GM12878 (cell line): ENCODE data around the gene ENPP4. TPM values are rescaled to one million over a fixed set of nuclear protein-coding genes. Genes with fewer than 3 reads are reported as not detected.
A peak's percentile ranks its signal among the peaks of the same experiment; 100 is the strongest.

Source experiments
- ATAC-seq: fragments of 200-7000 bp; cut with Tn5 transposase; 3 replicates; pipeline ENCODE4 v1.9.1; 2020; ENCODE audit warnings: mild to moderate bottlenecking, moderate library complexity
- BruUV-seq: library from RNA; stranded (reverse); fragments of 400-500 nt; replicated peaks from 2 replicates; lab custom pipeline; 2021; lab: Mats Ljungman, UMichigan
- CTCF ChIA-PET: fragments of 300-600 bp; sonication (Branson Sonifier 250); formaldehyde crosslinking; extraction: SDS; loops from one replicate; lab custom pipeline; 2021; ENCODE audit warnings: inconsistent platforms; lab: Yijun Ruan, JAX
- POLR2A ChIA-PET: fragments of 350-600 bp; formaldehyde crosslinking; extraction: SDS; loops from one replicate; lab custom pipeline; 2021; ENCODE audit warnings: inconsistent platforms; lab: Charles Lee
- RAD21 ChIA-PET: fragments of 300-600 bp; sonication (Branson Sonifier 250); formaldehyde crosslinking; loops from one replicate; lab custom pipeline; 2023; ENCODE audit warnings: antibody characterized with exemption; ENCODE audit not compliant: unreplicated experiment; lab: Charles Lee
- SMC1A ChIA-PET: fragments of 300-600 bp; sonication (Branson Sonifier 250); formaldehyde crosslinking; loops from one replicate; lab custom pipeline; 2023; ENCODE audit not compliant: unreplicated experiment, uncharacterized antibody; lab: Charles Lee
- DNase-seq: peaks from one replicate; pipeline ENCODE4 v3.0.0-alpha.2; 2011; ENCODE audit warnings: low read depth, low spot score
- FAIRE-seq: peaks from 3 replicates; lab custom pipeline; 2011; peaks lifted over from hg19 to GRCh38; lab: Jason Lieb, UNC
- H2AFZ ChIP-seq: 2 replicates; pipeline ENCODE4 v1.6.0; 2011; ENCODE audit warnings: low read depth, low read length, control low read depth; ENCODE audit not compliant: control insufficient read depth
- H3K27ac ChIP-seq: 2 replicates; pipeline ENCODE4 v1.5.1; 2011; ENCODE audit warnings: control low read depth; ENCODE audit not compliant: control insufficient read depth, insufficient read depth
- H3K27me3 ChIP-seq, 2 experiments: replicated peaks in 1 of 2; 2 replicates each; pipeline versions ENCODE4 v1.6.0 to v1.6.1; 2011; ENCODE audit warnings: low read length in 1 of 2; ENCODE audit not compliant: control insufficient read depth in 2 of 2, insufficient read depth in 2 of 2
- H3K36me3 ChIP-seq, 2 experiments: 2 replicates each; pipeline ENCODE4 v1.5.1; 2011; ENCODE audit warnings: low read length in 1 of 2; ENCODE audit not compliant: control insufficient read depth in 2 of 2, insufficient read depth in 2 of 2
- H3K4me1 ChIP-seq: 2 replicates; pipeline ENCODE4 v1.6.1; 2011; ENCODE audit warnings: mild to moderate bottlenecking, low read length, moderate library complexity, mixed read lengths; ENCODE audit not compliant: control insufficient read depth, insufficient read depth
- H3K4me2 ChIP-seq: 2 replicates; pipeline ENCODE4 v1.6.0; 2011; ENCODE audit warnings: control low read depth; ENCODE audit not compliant: control insufficient read depth, insufficient read depth
- H3K4me3 ChIP-seq: fragments of 200-600 bp; sonication (generic); 2 replicates; pipeline ENCODE4 v1.5.1; 2016
- H3K79me2 ChIP-seq: 2 replicates; pipeline ENCODE4 v1.6.0; 2011; ENCODE audit warnings: low read length; ENCODE audit not compliant: control insufficient read depth, insufficient read depth
- H3K9ac ChIP-seq: 2 replicates; pipeline ENCODE4 v1.8.0; 2011; ENCODE audit warnings: low read length, control low read depth, mixed read lengths; ENCODE audit not compliant: control insufficient read depth, insufficient read depth
- H3K9me3 ChIP-seq: replicated peaks from 3 replicates; pipeline ENCODE4 v1.5.1; 2011; ENCODE audit warnings: mild to moderate bottlenecking, low read length; ENCODE audit not compliant: control insufficient read depth, insufficient read depth
- H4K20me1 ChIP-seq: 2 replicates; pipeline ENCODE4 v1.6.0; 2011; ENCODE audit not compliant: control insufficient read depth, insufficient read depth
- BHLHE40 ChIP-seq, 2 experiments: fragments of 450-650 bp in 1 of 2; IDR thresholded peaks; 2 replicates each; pipeline ENCODE4 v1.6.1; 2011 to 2017; ENCODE audit warnings: low read depth in 2 of 2, borderline replicate concordance in 1 of 2, improper control_type of control experiment in 1 of 2, low read length in 1 of 2, mild to moderate bottlenecking in 1 of 2
- BMI1 ChIP-seq: fragments of 450-650 bp; IDR thresholded peaks from 2 replicates; pipeline ENCODE4 v1.6.1; 2016; ENCODE audit warnings: mild to moderate bottlenecking, moderate library complexity, borderline replicate concordance
- CBFB ChIP-seq: IDR thresholded peaks from 2 replicates; pipeline ENCODE4 v1.6.1; 2016; ENCODE audit warnings: antibody characterized with exemption, low read depth
- E4F1 ChIP-seq: fragments of 450-650 bp; IDR thresholded peaks from 2 replicates; pipeline ENCODE4 v1.6.1; 2018; ENCODE audit warnings: borderline replicate concordance, mild to moderate bottlenecking; ENCODE audit not compliant: partially characterized antibody
- EP300 ChIP-seq, 2 experiments: fragments of 150-350 bp in 1 of 2; IDR thresholded peaks; 2 replicates each; pipeline ENCODE4 v1.6.1; 2011 to 2012; ENCODE audit warnings: low read depth in 2 of 2, low read length in 2 of 2, borderline replicate concordance in 1 of 2, improper control_type of control experiment in 1 of 2, inconsistent platforms in 1 of 2; ENCODE audit not compliant: control insufficient read depth in 1 of 2
- ETV6 ChIP-seq, 2 experiments: fragments of 450-650 bp in 1 of 2; IDR thresholded peaks in 1 of 2; conservative IDR thresholded peaks in 1 of 2; 2 replicates each; pipeline ENCODE4 v1.6.1; 2014; ENCODE audit warnings: antibody characterized with exemption in 1 of 2, borderline replicate concordance in 1 of 2, low read depth in 1 of 2, mild to moderate bottlenecking in 1 of 2, moderate library complexity in 1 of 2
- IKZF2 ChIP-seq, 2 experiments: fragments of 450-650 bp; IDR thresholded peaks; 2 replicates each; pipeline ENCODE4 v1.6.1; 2017; ENCODE audit warnings: mild to moderate bottlenecking in 2 of 2, moderate library complexity in 2 of 2
- MAX ChIP-seq: IDR thresholded peaks from 2 replicates; pipeline ENCODE4 v1.6.1; 2012; ENCODE audit warnings: low read depth, low read length, improper control_type of control experiment
- MEF2A ChIP-seq: IDR thresholded peaks from 2 replicates; pipeline ENCODE4 v1.6.1; 2011; ENCODE audit warnings: low read depth, mild to moderate bottlenecking, low read length, moderate library complexity; ENCODE audit not compliant: insufficient read depth
- MEF2B ChIP-seq: fragments of 450-650 bp; IDR thresholded peaks from 2 replicates; pipeline ENCODE4 v1.6.1; 2018; ENCODE audit warnings: mild to moderate bottlenecking, moderate library complexity; ENCODE audit not compliant: partially characterized antibody, poor library complexity, severe bottlenecking
- MLLT1 ChIP-seq: fragments of 450-650 bp; IDR thresholded peaks from 2 replicates; pipeline ENCODE4 v1.6.1; 2016; ENCODE audit warnings: mild to moderate bottlenecking
- MTA2 ChIP-seq: fragments of 450-650 bp; IDR thresholded peaks from 2 replicates; pipeline ENCODE4 v1.6.1; 2016; ENCODE audit warnings: low read depth, mild to moderate bottlenecking, moderate library complexity
- NBN ChIP-seq: fragments of 450-650 bp; IDR thresholded peaks from 2 replicates; pipeline ENCODE4 v1.6.1; 2016
- NKRF ChIP-seq: fragments of 450-650 bp; conservative IDR thresholded peaks from 2 replicates; pipeline ENCODE4 v1.6.1; 2017; ENCODE audit warnings: mild to moderate bottlenecking, moderate library complexity
- POLR2A ChIP-seq: IDR thresholded peaks from 2 replicates; pipeline ENCODE4 v1.6.1; 2011; ENCODE audit warnings: low read depth, mild to moderate bottlenecking, low read length
- RUNX3 ChIP-seq: IDR thresholded peaks from 2 replicates; pipeline ENCODE4 v1.6.1; 2012; ENCODE audit warnings: low read length, inconsistent platforms
- ZNF217 ChIP-seq: fragments of 450-650 bp; IDR thresholded peaks from 2 replicates; pipeline ENCODE4 v1.6.1; 2017; ENCODE audit warnings: antibody characterized with exemption, mild to moderate bottlenecking
- ZNF24 ChIP-seq: fragments of 450-650 bp; IDR thresholded peaks from 2 replicates; pipeline ENCODE4 v1.6.1; 2017; ENCODE audit warnings: antibody characterized with exemption, mild to moderate bottlenecking
- WGBS: methylation state at CpG from one replicate; pipeline ENCODE4 v1.1.6; 2016; ENCODE audit warnings: low lambda C conversion rate; ENCODE audit not compliant: insufficient replicate concordance, insufficient coverage; ENCODE audit errors: missing lambda C conversion rate; 5-methylcytosine and 5-hydroxymethylcytosine counted together
- in situ Hi-C: fragments of 300-500 bp; cut with MboI; formaldehyde crosslinking; loops from 9 replicates; pipeline ENCODE4 v1.14.3; 2018; ENCODE audit warnings: mixed read lengths
- intact Hi-C: fragments of 100-400 bp; cut with micrococcal nuclease; formaldehyde crosslinking; loops from one replicate; pipeline ENCODE4 v1.14.2; 2022; ENCODE audit not compliant: unreplicated experiment
- polyA plus RNA-seq, 11 experiments: library from polyadenylated mRNA; depleted of rRNA in 4 of 11; unstranded in 6 of 11; stranded (reverse) in 5 of 11; fragments of >200 nt; fragmentation: Nextera tagmentation in 4 of 11; fragmentation: Illumina TruSeq in 1 of 11; extraction: Ambion mirVana in 4 of 11; extraction: Trizol in 1 of 11; gene quantifications; 1 replicate in 1 of 11; 2 replicates in 10 of 11; pipeline versions ENCODE4 v1.2.1 to v1.2.3, GENCODE V29; 2011 to 2016; ENCODE audit warnings: inconsistent platforms in 2 of 11, missing spikeins in 2 of 11, low read depth in 1 of 11
- total RNA-seq, 4 experiments: library from RNA; depleted of rRNA in 3 of 4; stranded (reverse); fragments of >200 nt in 3 of 4; fragmentation: Illumina TruSeq in 1 of 4; extraction: Trizol in 1 of 4; gene quantifications; 2 replicates each; pipeline versions ENCODE4 v1.2.1 to v1.2.3, GENCODE V29; 2013 to 2021

ENPP4 gene
- total and polyA plus RNA-seq, 10 of the 15 experiments (the other 5 are each of a cell fraction or from before 2014, with no cell fraction given), result 3.3 to 9.7 (median 5.3) TPM

- CTCF ChIA-PET, result interaction anchor here (1.5 kb wide), 1 partner anchor 46 kb away, joined by 4 read pairs; no protein-coding TSS in a partner anchor
- no peak overlapping the region for H3K9ac ChIP-seq
- peak overlapping the region; percentile 34; the same call in 1 of the 2 replicates for H3K4me2 ChIP-seq
- H3K27ac ChIP-seq, result no peak overlapping the region
- SMC1A ChIA-PET, result interaction anchor here (0.9 to 1.4 kb wide), 3 partner anchors 18 to 46 kb away, joined by 3 to 5 read pairs (median 4); partner anchors contain the start of gene ENPP4
- H2AFZ ChIP-seq, result no peak overlapping the region
- RAD21 ChIA-PET, result interaction anchor here (1.4 kb wide), 1 partner anchor 45 kb away, joined by 4 read pairs; no protein-coding TSS in a partner anchor
- ATAC-seq (peak; percentile 91), FAIRE-seq (peak; percentile 87), DNase-seq (peak; percentile 57)
- H3K4me3 ChIP-seq, result no peak overlapping the region
- no peaks in the 10 kb centered on the region for H3K36me3 ChIP-seq
- no peaks in the 10 kb centered on the region for H4K20me1 ChIP-seq
- BruUV-seq, result no TSS peak
- H3K4me1 ChIP-seq, result peaks cover 14% of the 10 kb centered on the region
- in situ Hi-C loops (no loop called here), intact Hi-C loops (no loop called here)
- H3K9me3 ChIP-seq, result no peaks in the 10 kb centered on the region; the same call in 2 of the 3 replicates
- 17% methylated on average over 4 of the region's 4 CpGs for WGBS
- POLR2A ChIA-PET, result no interaction called here
- H3K79me2 ChIP-seq, result no peaks in the 10 kb centered on the region
- H3K27me3 ChIP-seq, result peaks cover 0 to 5% of the 10 kb centered on the region in 2 experiments; a peak in 3 of 4 replicates
- TF ChIP-seq MLLT1 (peak; percentile 69), NKRF (no peak), ZNF217 (0 out of 2 replicates have a peak, but pooled peaks have one; percentile 31), POLR2A (no peak), IKZF2 (IDR thresholded peaks at IDR 0.05) (peak; percentile 43 to 66; a peak in 2 of 4 replicates), BHLHE40 (IDR thresholded peaks at IDR 0.05; ENCODE audit: borderline replicate concordance in 1 of 2, low read depth in 2 of 2, low read length in 1 of 2) (peak; percentile 92 to 93), MEF2B (peak; percentile 61), RUNX3 (peak; percentile 92), MTA2 (peak; percentile 54; the same call in 1 of the 2 replicates), EP300 (IDR thresholded peaks at IDR 0.05; ENCODE audit: borderline replicate concordance in 1 of 2, control insufficient read depth in 1 of 2, low read depth in 2 of 2, low read length in 2 of 2) (peak; percentile 25 to 61; a peak in 2 of 4 replicates), MEF2A (0 out of 2 replicates have a peak, but pooled peaks have one; percentile 36), MAX (no peak), ETV6 (conservative IDR thresholded peaks at IDR 0.05 in 1 of 2, IDR thresholded peaks at IDR 0.05 in 1 of 2; ENCODE audit: borderline replicate concordance in 1 of 2, low read depth in 1 of 2) (no peak), NBN (0 out of 2 replicates have a peak, but pooled peaks have one; percentile 46), ZNF24 (no peak), E4F1 (no peak), BMI1 (0 out of 2 replicates have a peak, but pooled peaks have one; percentile 31), CBFB (0 out of 2 replicates have a peak, but pooled peaks have one; percentile 54)
These were observed 45.7 kb downstream of the ENPP4 start for GRCh38 chr6:46175446-46175845.
